WTC11 (cell line): ENCODE measurements around the gene TMEM151B. TPM values are rescaled to one million over a fixed set of nuclear protein-coding genes. Genes with fewer than 3 reads are reported as not detected.

ENCODE experiments used
- ATAC-seq: fragments of 200-7000 bp; cut with Tn5 transposase; 2 replicates; pipeline ENCODE4 v1.10.0; 2021; ENCODE audit warnings: mild to moderate bottlenecking, moderate library complexity
- CTCF ChIA-PET: fragments of 300-600 bp; sonication (Branson Sonifier 250); formaldehyde crosslinking; loops from one replicate; lab custom pipeline; 2021; ENCODE audit warnings: antibody characterized with exemption; lab: Charles Lee
- POLR2A ChIA-PET: fragments of 350-600 bp; sonication (Branson Sonifier 250); formaldehyde crosslinking; loops from one replicate; lab custom pipeline; 2021; ENCODE audit warnings: antibody characterized with exemption; lab: Charles Lee
- DNase-seq: peaks from one replicate; pipeline ENCODE4 v3.0.0; 2021; ENCODE audit warnings: low spot score
- H3K27ac Mint-ChIP-seq: 2 replicates; pipeline ENCODE4 v1.8.0; 2021; ENCODE audit warnings: mixed read lengths
- H3K27me3 Mint-ChIP-seq: 2 replicates; pipeline ENCODE4 v1.8.0; 2021; ENCODE audit warnings: low read depth, mild to moderate bottlenecking, moderate library complexity, mixed read lengths
- H3K36me3 Mint-ChIP-seq: 2 replicates; pipeline ENCODE4 v1.8.0; 2021; ENCODE audit warnings: mixed read lengths
- H3K4me1 Mint-ChIP-seq: 2 replicates; pipeline ENCODE4 v1.8.0; 2022; ENCODE audit warnings: mixed read lengths
- H3K4me3 Mint-ChIP-seq: 2 replicates; pipeline ENCODE4 v1.8.0; 2021; ENCODE audit warnings: mild to moderate bottlenecking, moderate library complexity, mixed read lengths
- H3K9me3 Mint-ChIP-seq: 2 replicates; pipeline ENCODE4 v1.8.0; 2021; ENCODE audit warnings: mixed read lengths
- AFF4 ChIP-seq: sonication (generic); formaldehyde crosslinking; IDR thresholded peaks from 2 replicates; pipeline ENCODE4 v1.8.1; 2023; ENCODE audit warnings: mild to moderate bottlenecking, missing genetic modification reagents, borderline replicate concordance
- ATF6 ChIP-seq: sonication (generic); formaldehyde crosslinking; IDR thresholded peaks from 2 replicates; pipeline ENCODE4 v1.8.1; 2023; ENCODE audit warnings: mild to moderate bottlenecking, missing genetic modification reagents
- CREM ChIP-seq: sonication (generic); formaldehyde crosslinking; IDR thresholded peaks from 2 replicates; pipeline ENCODE4 v1.8.1; 2022; ENCODE audit warnings: mild to moderate bottlenecking, missing genetic modification reagents, moderate library complexity
- IRF2 ChIP-seq: sonication (generic); formaldehyde crosslinking; IDR thresholded peaks from 2 replicates; pipeline ENCODE4 v1.8.0; 2022; ENCODE audit warnings: low read depth, missing genetic modification reagents, borderline replicate concordance
- JAZF1 ChIP-seq: fragments of 250-450 bp; sonication (Bioruptor Pico); IDR thresholded peaks from 2 replicates; pipeline ENCODE4 v1.9.0; 2021; ENCODE audit warnings: moderate library complexity, mild to moderate bottlenecking, inconsistent platforms
- PREB ChIP-seq: sonication (generic); formaldehyde crosslinking; IDR thresholded peaks from 2 replicates; pipeline ENCODE4 v1.8.1; 2022; ENCODE audit warnings: mild to moderate bottlenecking, missing genetic modification reagents, moderate library complexity, borderline replicate concordance
- SMAD3 ChIP-seq: sonication (generic); formaldehyde crosslinking; IDR thresholded peaks from 2 replicates; pipeline ENCODE4 v1.8.0; 2022; ENCODE audit warnings: missing genetic modification reagents, mild to moderate bottlenecking, borderline replicate concordance
- ZNF281 ChIP-seq: sonication (generic); formaldehyde crosslinking; IDR thresholded peaks from 2 replicates; pipeline ENCODE4 v1.8.0; 2023; ENCODE audit warnings: mild to moderate bottlenecking, missing genetic modification reagents
- ZNF532 ChIP-seq: fragments of 250-450 bp; sonication (Bioruptor Pico); IDR thresholded peaks from 2 replicates; pipeline ENCODE4 v1.9.0; 2021; ENCODE audit warnings: mild to moderate bottlenecking, borderline replicate concordance
- total RNA-seq: library from RNA; stranded (reverse); gene quantifications from 3 replicates; pipeline ENCODE4 v1.2.3, GENCODE V29; 2021

The TMEM151B gene
- total RNA-seq, 1 experiment from 2014 or later = 5.5 TPM

- CTCF ChIA-PET = interaction anchor here (1.4 to 10.7 kb wide), 3 partner anchors 7 to 56 kb away, joined by 5 to 174 read pairs (median 7); partner anchors contain the start of gene SLC35B2
Measured at GRCh38 chr6:44228433-44228832, 41.8 kb upstream of the TMEM151B start.

GRCh38 chr6:44228836-44229235 is 41.4 kb upstream of the TMEM151B start:
- no peak for ATAC-seq
- H3K27me3 Mint-ChIP-seq = no peaks in the 10 kb centered on the region
- H3K4me1 Mint-ChIP-seq = peaks cover 38% of the 10 kb centered on the region
- H3K27ac Mint-ChIP-seq = peak overlapping the region; percentile 36; the same call in 1 of the 2 replicates
- H3K4me3 Mint-ChIP-seq = no peak overlapping the region
- CTCF ChIA-PET = interaction anchor here (10.7 kb wide), 1 partner anchor 7 kb away, joined by 174 read pairs; no protein-coding TSS in a partner anchor
- DNase-seq = no peak
- POLR2A ChIA-PET = no interaction called here
- H3K36me3 Mint-ChIP-seq = peaks cover 48% of the 10 kb centered on the region
- H3K9me3 Mint-ChIP-seq = no peaks in the 10 kb centered on the region
- TF ChIP-seq IRF2 (CRISPR knock-in tag) (no peak), CREM (CRISPR knock-in tag) (no peak), AFF4 (CRISPR knock-in tag) (no peak), ZNF281 (CRISPR knock-in tag) (no peak)

More at GRCh38 chr6:44228433-44228832, 41.8 kb upstream of the TMEM151B start:
- H3K4me3 Mint-ChIP-seq = no peak overlapping the region
- no peak for ATAC-seq
- DNase-seq = no peak
- peak overlapping the region; percentile 7; the same call in 1 of the 2 replicates for H3K27ac Mint-ChIP-seq
- peaks cover 44% of the 10 kb centered on the region for H3K36me3 Mint-ChIP-seq
- H3K27me3 Mint-ChIP-seq = no peaks in the 10 kb centered on the region
- POLR2A ChIA-PET = interaction anchor here (1.9 kb wide), 1 partner anchor 18 kb away, joined by 9 read pairs; the partner anchor contains the start of gene HSP90AB1
- peaks cover 34% of the 10 kb centered on the region for H3K4me1 Mint-ChIP-seq
- no peaks in the 10 kb centered on the region for H3K9me3 Mint-ChIP-seq
- TF ChIP-seq PREB (CRISPR knock-in tag) = no peak
- TF ChIP-seq ATF6 (CRISPR knock-in tag) = no peak
- no peak for TF ChIP-seq JAZF1
- no peak for TF ChIP-seq ZNF532 (CRISPR knock-in tag)
- no peak for TF ChIP-seq SMAD3 (CRISPR knock-in tag)
